SK-N-SH (cell line): Measurements from ENCODE around the gene IQGAP1.

Experiments used
- CTCF ChIP-seq: fragments of 200-600 bp; sonication (generic); IDR thresholded peaks from 2 replicates; pipeline ENCODE4 v1.6.1; 2017; ENCODE audit warnings: antibody characterized with exemption, mild to moderate bottlenecking, moderate library complexity
- FOXM1 ChIP-seq: IDR thresholded peaks from 2 replicates; pipeline ENCODE4 v1.4.0; 2012; ENCODE audit warnings: low read depth, mild to moderate bottlenecking
- JUND ChIP-seq: IDR thresholded peaks from 2 replicates; pipeline ENCODE4 v1.4.0; 2012
- MAX ChIP-seq: IDR thresholded peaks from 2 replicates; pipeline ENCODE4 v1.4.0; 2012; ENCODE audit warnings: low read depth
- POLR2AphosphoS5 ChIP-seq: IDR thresholded peaks from 2 replicates; pipeline ENCODE4 v1.6.1; 2012; ENCODE audit warnings: low read depth, low read length
- RAD21 ChIP-seq: IDR thresholded peaks from 2 replicates; pipeline ENCODE4 v1.6.1; 2012; ENCODE audit warnings: mild to moderate bottlenecking, low read length
- RFX5 ChIP-seq: IDR thresholded peaks from 2 replicates; pipeline ENCODE4 v1.6.1; 2012; ENCODE audit warnings: mild to moderate bottlenecking, improper control_type of control experiment, low read length
- RXRA ChIP-seq: IDR thresholded peaks from 2 replicates; pipeline ENCODE4 v1.4.0; 2012; ENCODE audit warnings: low read depth, mild to moderate bottlenecking, borderline replicate concordance
- TAF1 ChIP-seq: IDR thresholded peaks from 2 replicates; pipeline ENCODE4 v1.6.1; 2012; ENCODE audit warnings: low read depth, mild to moderate bottlenecking, low read length, moderate library complexity, borderline replicate concordance
- YY1 ChIP-seq: IDR thresholded peaks from 2 replicates; pipeline ENCODE4 v1.4.0; 2012; ENCODE audit warnings: low read depth, mild to moderate bottlenecking

- no peak for TF ChIP-seq CTCF
- TF ChIP-seq MAX = no peak; the same call in 1 of the 2 replicates
- peak; percentile 75 for TF ChIP-seq POLR2AphosphoS5
- TF ChIP-seq JUND = no peak
- TF ChIP-seq YY1 = peak; percentile 78
- TF ChIP-seq RXRA = no peak
- TF ChIP-seq RAD21 = no peak
- TF ChIP-seq FOXM1 = no peak
- TF ChIP-seq TAF1 = peak; percentile 79
- no peak for TF ChIP-seq RFX5
These were observed at the start of gene IQGAP1 for GRCh38 chr15:90387534-90388461.
